LNCAP (cell line): ENCODE data around the gene TMEM132D.

Experiments used
- TF ChIP-seq, protein P1 (sequence below): fragments of 450-650 bp; IDR thresholded peaks from 2 replicates; pipeline ENCODE4 v1.5.1; 2017; ENCODE audit warnings: mild to moderate bottlenecking

TMEM132D gene

DNA sequence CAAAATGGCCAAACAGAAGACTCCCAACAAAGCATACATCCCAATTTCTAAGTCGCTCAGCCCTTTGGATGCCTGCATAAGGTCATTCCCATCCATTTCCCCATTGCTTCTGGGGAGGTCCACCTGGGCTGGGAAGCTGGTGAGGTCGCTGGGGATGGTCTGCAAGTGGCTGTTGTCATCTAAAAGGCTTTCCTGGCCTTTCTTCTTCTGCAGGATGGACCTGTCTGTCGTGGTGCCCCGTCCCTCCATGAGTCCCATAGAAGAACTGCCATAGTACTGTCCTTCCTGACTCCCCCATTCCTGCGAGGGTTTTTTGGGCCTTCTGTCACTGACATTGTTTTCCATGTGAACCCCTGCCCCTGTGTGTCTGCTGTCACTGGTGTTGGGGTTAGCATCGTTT lies 829.4 kb downstream of the TMEM132D start:
- TF ChIP-seq, protein P1, sequence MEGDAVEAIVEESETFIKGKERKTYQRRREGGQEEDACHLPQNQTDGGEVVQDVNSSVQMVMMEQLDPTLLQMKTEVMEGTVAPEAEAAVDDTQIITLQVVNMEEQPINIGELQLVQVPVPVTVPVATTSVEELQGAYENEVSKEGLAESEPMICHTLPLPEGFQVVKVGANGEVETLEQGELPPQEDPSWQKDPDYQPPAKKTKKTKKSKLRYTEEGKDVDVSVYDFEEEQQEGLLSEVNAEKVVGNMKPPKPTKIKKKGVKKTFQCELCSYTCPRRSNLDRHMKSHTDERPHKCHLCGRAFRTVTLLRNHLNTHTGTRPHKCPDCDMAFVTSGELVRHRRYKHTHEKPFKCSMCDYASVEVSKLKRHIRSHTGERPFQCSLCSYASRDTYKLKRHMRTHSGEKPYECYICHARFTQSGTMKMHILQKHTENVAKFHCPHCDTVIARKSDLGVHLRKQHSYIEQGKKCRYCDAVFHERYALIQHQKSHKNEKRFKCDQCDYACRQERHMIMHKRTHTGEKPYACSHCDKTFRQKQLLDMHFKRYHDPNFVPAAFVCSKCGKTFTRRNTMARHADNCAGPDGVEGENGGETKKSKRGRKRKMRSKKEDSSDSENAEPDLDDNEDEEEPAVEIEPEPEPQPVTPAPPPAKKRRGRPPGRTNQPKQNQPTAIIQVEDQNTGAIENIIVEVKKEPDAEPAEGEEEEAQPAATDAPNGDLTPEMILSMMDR: no peak

DNA sequence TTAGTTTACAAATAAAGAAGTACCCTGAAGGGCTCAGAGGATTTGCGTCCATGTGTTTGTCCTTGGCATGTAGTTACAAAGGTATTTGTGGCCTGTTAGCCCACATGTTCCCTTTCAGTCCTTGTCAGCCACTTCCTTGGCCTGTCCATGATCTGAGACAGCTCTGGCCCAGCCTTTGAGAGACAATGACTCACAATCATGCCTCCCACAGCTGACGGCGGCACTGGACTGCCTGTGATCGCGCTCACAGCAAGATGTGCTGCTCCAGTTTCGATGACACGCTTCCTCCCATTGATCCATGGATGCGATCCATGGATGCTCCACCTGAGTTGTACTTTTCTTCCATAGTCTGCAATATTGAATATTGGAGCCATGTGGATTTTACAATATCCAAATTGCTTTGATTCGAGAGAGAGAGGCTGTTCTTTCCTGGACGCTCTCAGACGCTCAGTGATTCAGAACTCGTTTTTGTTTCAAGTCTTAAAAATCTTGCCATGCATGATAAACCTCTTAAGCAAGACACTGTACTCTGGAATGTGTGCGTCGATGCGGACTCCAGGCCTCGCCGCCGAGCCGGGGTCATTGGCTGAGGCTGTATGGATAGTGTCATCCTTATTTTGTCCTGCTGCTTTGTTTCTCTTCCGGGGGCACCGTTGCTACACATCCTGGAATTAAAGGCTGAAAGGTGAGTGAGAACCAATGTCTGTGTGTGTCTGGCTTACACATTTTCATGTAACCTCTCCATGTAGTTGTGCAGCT lies 830.5 kb downstream of the TMEM132D start:
- TF ChIP-seq, protein P1: no peak

DNA sequence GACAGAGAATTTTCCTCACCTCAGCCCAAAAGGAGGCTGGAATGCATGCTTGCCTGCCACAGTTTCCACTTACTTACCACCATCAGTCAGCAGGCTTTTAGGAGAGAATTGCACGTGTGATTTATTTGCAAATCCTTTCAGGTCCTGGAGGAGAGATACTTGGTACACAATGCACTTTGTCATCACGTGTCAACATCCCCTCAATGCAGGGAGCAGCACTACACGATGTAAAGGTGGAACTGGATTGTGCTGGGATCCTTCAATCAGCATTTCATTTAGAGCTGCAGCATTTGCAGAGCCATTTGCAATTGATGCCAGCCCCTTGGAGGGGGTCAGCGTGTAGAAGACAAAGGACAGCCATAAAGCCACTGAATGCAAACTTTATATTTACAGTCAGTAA lies 832.5 kb downstream of the TMEM132D start:
- TF ChIP-seq, protein P1: no peak

DNA sequence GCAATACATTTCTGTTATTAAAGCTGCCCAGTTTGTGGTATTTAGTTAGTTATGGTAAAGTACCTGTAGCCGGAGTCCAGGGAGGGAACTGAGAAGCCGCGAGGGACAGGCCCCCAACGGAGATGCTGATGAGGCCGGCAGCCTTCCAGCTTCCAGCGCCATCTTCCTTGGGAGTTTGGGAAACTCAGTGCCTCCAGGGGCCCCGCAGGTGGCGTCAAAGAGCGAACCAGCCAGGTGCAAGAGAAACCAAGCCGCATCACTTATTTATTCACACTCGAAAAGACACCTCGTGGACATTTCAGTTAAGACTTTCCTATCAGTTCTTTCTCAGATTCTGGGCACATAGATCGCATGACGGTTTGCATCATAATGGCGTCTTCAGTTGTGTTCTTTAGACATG lies 833.9 kb downstream of the TMEM132D start:
- TF ChIP-seq, protein P1: no peak

DNA sequence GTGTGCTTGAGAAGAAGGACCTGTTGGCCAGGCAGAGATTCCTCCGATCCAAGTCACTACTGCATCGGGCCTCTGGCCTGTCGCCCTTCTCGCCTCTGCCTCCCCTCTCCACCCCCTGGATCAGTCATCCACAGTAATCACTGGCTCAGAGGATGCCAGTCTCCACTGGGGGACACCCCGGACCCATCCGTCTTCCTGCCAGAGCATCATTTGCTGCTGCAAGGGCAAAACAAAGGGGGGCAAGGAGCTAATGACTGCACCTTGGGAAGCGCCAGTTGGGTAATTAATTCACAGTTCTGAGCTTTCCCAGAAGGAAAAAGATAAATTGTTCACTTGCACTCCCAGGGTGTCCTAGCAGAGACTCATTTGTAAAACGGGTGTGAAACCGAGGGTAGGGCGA lies 835.1 kb downstream of the TMEM132D start:
- TF ChIP-seq, protein P1: no peak

DNA sequence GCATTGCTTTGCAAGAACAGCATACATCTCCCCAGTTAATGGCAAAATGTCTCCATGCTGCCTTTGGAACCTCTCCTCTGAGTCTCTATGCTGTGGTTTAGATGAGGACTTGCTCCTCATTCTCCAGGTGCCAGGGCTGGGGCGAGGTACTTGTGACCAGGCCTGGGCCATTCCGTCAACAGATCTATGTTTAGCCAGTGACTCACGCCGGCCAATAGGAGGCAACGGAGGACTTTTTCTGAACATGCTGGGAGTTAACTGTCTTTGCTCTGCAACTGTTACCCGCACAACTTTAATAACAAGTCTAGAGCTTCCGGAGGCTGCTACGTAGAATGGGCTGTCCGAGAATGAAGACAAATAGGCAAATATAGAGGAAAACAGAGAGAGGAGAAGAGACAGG lies 836.3 kb downstream of the TMEM132D start:
- TF ChIP-seq, protein P1: no peak

DNA sequence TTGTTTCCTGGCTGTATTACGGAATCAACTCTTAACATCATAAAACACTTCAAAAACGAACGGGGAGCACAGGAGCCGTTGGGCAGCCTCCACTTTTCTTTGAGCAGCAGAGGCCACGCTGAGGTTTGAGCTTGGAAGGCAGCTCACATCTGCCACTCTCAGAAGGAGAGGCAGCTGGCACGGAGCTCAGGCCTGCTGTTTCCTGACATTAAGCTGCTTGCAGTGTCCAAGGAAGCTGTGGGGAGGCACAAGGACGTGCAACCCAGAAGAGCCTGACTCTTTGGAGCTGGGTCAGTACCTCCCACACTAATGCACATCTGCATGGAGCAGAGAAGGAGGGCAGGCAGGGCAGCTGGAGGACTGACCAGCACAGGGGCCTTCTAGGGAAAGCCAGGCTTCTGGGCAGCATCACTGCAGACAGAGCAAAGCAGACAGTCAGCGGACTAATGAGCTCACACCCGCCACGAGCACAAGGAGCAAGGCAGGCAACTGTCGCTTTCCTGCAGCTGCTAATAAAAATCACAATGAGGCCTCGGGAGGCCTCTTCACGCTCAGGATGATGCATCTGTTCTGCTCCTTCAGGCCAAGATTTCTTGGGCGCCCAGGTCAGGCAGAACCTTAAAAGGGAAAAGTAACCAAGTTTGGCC lies 839.5 kb downstream of the TMEM132D start:
- TF ChIP-seq, protein P1: no peak
